GM21528 (cell line): ENCODE measurements around the gene DDX1.
A peak's percentile ranks its signal among the peaks of the same experiment; 100 is the strongest.

ENCODE experiments used
- ATAC-seq: cut with Tn5 transposase; IDR thresholded peaks from one replicate; pipeline ENCODE4 v1.9.1; 2021; ENCODE audit warnings: mild to moderate bottlenecking, moderate library complexity; ENCODE audit not compliant: unreplicated experiment, low FRiP score

The DDX1 gene

GRCh38 chr2:15561574-15562344 lies 29.9 kb upstream of the DDX1 start:
- ATAC-seq, result peak; percentile 36

GRCh38 chr2:15562354-15563031 lies 29.2 kb upstream of the DDX1 start:
- ATAC-seq, result no peak

- no peak for ATAC-seq
Observed at GRCh38 chr2:15563227-15564100, 28.2 kb upstream of the DDX1 start.

GRCh38 chr2:15565392-15565791 lies 26.3 kb upstream of the DDX1 start:
- no peak for ATAC-seq

GRCh38 chr2:15565994-15566671 lies 25.5 kb upstream of the DDX1 start:
- ATAC-seq, result no peak

GRCh38 chr2:15566912-15567311 lies 24.8 kb upstream of the DDX1 start:
- ATAC-seq, result no peak

GRCh38 chr2:15568874-15569273 lies 22.8 kb upstream of the DDX1 start:
- ATAC-seq, result no peak

GRCh38 chr2:15570104-15570503 lies 21.6 kb upstream of the DDX1 start:
- ATAC-seq, result no peak

- no peak for ATAC-seq
Observed at GRCh38 chr2:15571729-15572128, 19.9 kb upstream of the DDX1 start.

- peak; percentile 96 for ATAC-seq
Observed at GRCh38 chr2:15577071-15577735, 14.5 kb upstream of the DDX1 start.

GRCh38 chr2:15579641-15580040 lies 12.0 kb upstream of the DDX1 start:
- no peak for ATAC-seq

- no peak for ATAC-seq
Observed at GRCh38 chr2:15580451-15580850, 11.2 kb upstream of the DDX1 start.

GRCh38 chr2:15582710-15583357 lies 8.8 kb upstream of the DDX1 start:
- no peak for ATAC-seq

GRCh38 chr2:15583826-15584225 lies 7.8 kb upstream of the DDX1 start:
- ATAC-seq, result no peak

GRCh38 chr2:15584316-15584715 lies 7.4 kb upstream of the DDX1 start:
- no peak for ATAC-seq

- no peak for ATAC-seq
Observed at GRCh38 chr2:15584767-15585469, 6.8 kb upstream of the DDX1 start.

GRCh38 chr2:15588329-15588919 lies 3.2 kb upstream of the DDX1 start:
- ATAC-seq, result no peak

- ATAC-seq, result no peak
Observed at GRCh38 chr2:15591373-15591691, 336 bp upstream of the DDX1 start.

GRCh38 chr2:15593327-15593705 lies 1.6 kb downstream of the DDX1 start:
- ATAC-seq, result no peak
